HG03175 (cell line): ENCODE measurements around the gene ATP13A2.

Experiments used
- ATAC-seq: cut with Tn5 transposase; IDR thresholded peaks from one replicate; pipeline ENCODE4 v1.9.1; 2021; ENCODE audit warnings: mild to moderate bottlenecking, moderate library complexity; ENCODE audit not compliant: unreplicated experiment

The ATP13A2 gene

GRCh38 chr1:16980473-16981268 is 31.1 kb downstream of the ATP13A2 start, which contains the start of gene MFAP2:
Gene MFAP2 (minus strand): TSS chr1:16980620. CDS start chr1:16978273, 2,347 bp downstream.
- ATAC-seq, result no peak

GRCh38 chr1:16979475-16980327 is 32.0 kb downstream of the ATP13A2 start:
- ATAC-seq, result no peak

- ATAC-seq, result no peak
These were observed 32.9 kb downstream of the ATP13A2 start for GRCh38 chr1:16978567-16979474.

GRCh38 chr1:16978139-16978538 is 33.6 kb downstream of the ATP13A2 start:
- no peak for ATAC-seq

GRCh38 chr1:16977377-16977776 is 34.4 kb downstream of the ATP13A2 start:
- ATAC-seq, result no peak

- no peak for ATAC-seq
These were observed 34.8 kb downstream of the ATP13A2 start for GRCh38 chr1:16976966-16977365.

GRCh38 chr1:16975838-16976237 is 35.9 kb downstream of the ATP13A2 start:
- ATAC-seq, result no peak

- ATAC-seq, result no peak
These were observed 36.5 kb downstream of the ATP13A2 start for GRCh38 chr1:16975211-16975610.

GRCh38 chr1:16973215-16973614 is 38.5 kb downstream of the ATP13A2 start:
- no peak for ATAC-seq

GRCh38 chr1:16972189-16972895 is 39.4 kb downstream of the ATP13A2 start:
- no peak for ATAC-seq

- ATAC-seq, result no peak
These were observed 40.2 kb downstream of the ATP13A2 start for GRCh38 chr1:16971341-16972188.

- no peak for ATAC-seq
These were observed 41.4 kb downstream of the ATP13A2 start for GRCh38 chr1:16970132-16970910.

GRCh38 chr1:16969651-16970050 is 42.1 kb downstream of the ATP13A2 start:
- ATAC-seq, result no peak

- no peak for ATAC-seq
These were observed 42.6 kb downstream of the ATP13A2 start for GRCh38 chr1:16969057-16969611.

- no peak for ATAC-seq
These were observed 43.4 kb downstream of the ATP13A2 start for GRCh38 chr1:16968372-16968771.

- ATAC-seq, result no peak
These were observed 43.8 kb downstream of the ATP13A2 start for GRCh38 chr1:16967962-16968361.

GRCh38 chr1:16967095-16967575 is 44.6 kb downstream of the ATP13A2 start:
- no peak for ATAC-seq

GRCh38 chr1:16966282-16966681 is 45.4 kb downstream of the ATP13A2 start:
- ATAC-seq, result no peak
